Pancreas (tissue), 10 donors: ENCODE measurements around the gene MOCS3. TPM values are rescaled to one million over a fixed set of nuclear protein-coding genes. Genes with fewer than 3 reads are reported as not detected.

Source experiments
- ATAC-seq, 4 donors: fragments of 200-7000 bp; cut with Tn5 transposase; one replicate each; pipeline versions ENCODE4 v1.8.0 to v1.9.1; 2020; ENCODE audit warnings: mild to moderate bottlenecking in 4 of 4, moderate library complexity in 4 of 4
- DNase-seq, 6 donors: peaks; one replicate each; pipeline ENCODE4 v3.0.0-alpha.2; 2020
- FAIRE-seq: peaks from 2 replicates; lab custom pipeline; 2012; peaks lifted over from hg19 to GRCh38; lab: Jason Lieb, UNC
- H3K27ac ChIP-seq, 4 donors: fragments of 200-600 bp; sonication (generic); 1 replicate in 3 of 4; 2 replicates in 1 of 4; pipeline versions ENCODE4 v1.5.0 to v1.8.0; 2020
- H3K27me3 ChIP-seq, 4 donors: fragments of 200-600 bp; one replicate each; pipeline ENCODE4 v1.8.0; 2021
- H3K36me3 ChIP-seq, 3 donors: fragments of 200-600 bp; sonication (generic) in 1 of 3; one replicate each; pipeline versions ENCODE4 v1.5.0 to v1.8.0; 2020 to 2021
- H3K4me1 ChIP-seq, 3 donors: fragments of 200-600 bp; one replicate each; pipeline ENCODE4 v1.8.0; 2021
- H3K4me3 ChIP-seq, 4 donors: fragments of 200-600 bp; sonication (generic) in 2 of 4; one replicate each; pipeline versions ENCODE4 v1.5.0 to v1.8.0; 2020 to 2021
- H3K9me3 ChIP-seq, 4 donors: fragments of 200-600 bp; one replicate each; pipeline ENCODE4 v1.8.0; 2021
- WGBS, 2 donors: extraction: QIAGEN DNeasy Blood & Tissue Kit; methylation state at CpG; one replicate each; pipeline ENCODE4 v1.1.7; 2013; 5-methylcytosine and 5-hydroxymethylcytosine counted together
- intact Hi-C, 3 donors: fragments of 100-400 bp; cut with DNase I; formaldehyde crosslinking; loops; one replicate each; pipeline versions ENCODE4 v1.11.1 to v1.14.2; 2022
- polyA plus RNA-seq, 2 donors: library from polyadenylated mRNA; stranded (reverse); fragments of 200-250 nt; gene quantifications; one replicate each; pipeline ENCODE4 v1.2.3, GENCODE V29; 2013
- total RNA-seq, 6 donors: library from RNA; stranded (reverse); fragmentation: NEBNext Ultra II Directional in 4 of 6; extraction: Animal tissue kit (Norgen Biotek cat#: 25700) in 4 of 6; gene quantifications; one replicate each; pipeline versions ENCODE4 v1.2.1 to v1.2.4, GENCODE V29; 2021 to 2023
- TF ChIP-seq, protein P1 (sequence below), 4 donors: fragments of 200-600 bp; sonication (generic) in 3 of 4; IDR thresholded peaks; one replicate each; pipeline versions ENCODE4 v1.5.0 to v1.8.0; 2021; ENCODE audit warnings: antibody characterized with exemption in 4 of 4
- donor health status: healthy with polysubstance abuse.
- donor health status: DM: no; HTN: no; CAD: no; lungs with moderate emphysema.
- donor health status: DM: no; HTN: no; CAD: no.
- donor health status: control.
- donor health status: control.
- donor health status: Bipolar disorder and iron deficiency.
- donor health status: DM: yes; HTN: yes; CAD: no.
- donor health status: DM: no; HTN: no; CAD: no.
- donor health status: DM: no; HTN: no; CAD: no.
- donor health status: DM: yes; HTN: yes; CAD: no.

Gene MOCS3
- total and polyA plus RNA-seq, 8 donors = 0.72 to 2.3 (median 1.8) TPM

DNA sequence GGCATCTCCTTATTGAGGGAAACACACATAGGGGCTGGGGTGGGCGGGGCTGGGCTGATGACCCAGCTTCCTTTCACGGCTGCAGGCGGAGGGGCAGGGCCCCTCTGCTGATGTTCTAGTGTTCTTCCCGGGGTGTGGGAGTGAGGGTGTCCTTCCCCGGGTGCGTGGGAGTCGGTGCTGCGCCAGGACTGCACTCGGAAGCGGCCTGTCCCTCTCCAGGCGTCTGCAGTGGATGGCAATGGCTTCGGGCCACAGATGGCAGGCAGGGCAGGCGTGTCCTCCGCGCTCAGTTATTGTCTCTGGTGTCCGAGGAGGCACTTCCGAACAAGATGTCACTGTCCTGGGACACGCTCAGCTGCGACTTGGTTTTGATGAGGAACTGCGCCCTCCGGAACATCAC, 45.1 kb downstream of the MOCS3 start:
- H3K9me3 ChIP-seq = no peaks in the 10 kb centered on the region
- FAIRE-seq = no peak
- WGBS, 2 donors = 64 to 79% methylated on average over 21 of the region's 21 CpGs
- no peak for ATAC-seq
- no peaks in the 10 kb centered on the region for H3K36me3 ChIP-seq
- DNase-seq = no peak
- H3K27ac ChIP-seq = no peak overlapping the region
- no peaks in the 10 kb centered on the region for H3K27me3 ChIP-seq
- TF ChIP-seq, protein P1, sequence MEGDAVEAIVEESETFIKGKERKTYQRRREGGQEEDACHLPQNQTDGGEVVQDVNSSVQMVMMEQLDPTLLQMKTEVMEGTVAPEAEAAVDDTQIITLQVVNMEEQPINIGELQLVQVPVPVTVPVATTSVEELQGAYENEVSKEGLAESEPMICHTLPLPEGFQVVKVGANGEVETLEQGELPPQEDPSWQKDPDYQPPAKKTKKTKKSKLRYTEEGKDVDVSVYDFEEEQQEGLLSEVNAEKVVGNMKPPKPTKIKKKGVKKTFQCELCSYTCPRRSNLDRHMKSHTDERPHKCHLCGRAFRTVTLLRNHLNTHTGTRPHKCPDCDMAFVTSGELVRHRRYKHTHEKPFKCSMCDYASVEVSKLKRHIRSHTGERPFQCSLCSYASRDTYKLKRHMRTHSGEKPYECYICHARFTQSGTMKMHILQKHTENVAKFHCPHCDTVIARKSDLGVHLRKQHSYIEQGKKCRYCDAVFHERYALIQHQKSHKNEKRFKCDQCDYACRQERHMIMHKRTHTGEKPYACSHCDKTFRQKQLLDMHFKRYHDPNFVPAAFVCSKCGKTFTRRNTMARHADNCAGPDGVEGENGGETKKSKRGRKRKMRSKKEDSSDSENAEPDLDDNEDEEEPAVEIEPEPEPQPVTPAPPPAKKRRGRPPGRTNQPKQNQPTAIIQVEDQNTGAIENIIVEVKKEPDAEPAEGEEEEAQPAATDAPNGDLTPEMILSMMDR (IDR thresholded peaks at IDR 0.05) = no peak
- intact Hi-C loops = no loop called here
- no peak overlapping the region for H3K4me3 ChIP-seq
- H3K4me1 ChIP-seq = no peaks in the 10 kb centered on the region

DNA sequence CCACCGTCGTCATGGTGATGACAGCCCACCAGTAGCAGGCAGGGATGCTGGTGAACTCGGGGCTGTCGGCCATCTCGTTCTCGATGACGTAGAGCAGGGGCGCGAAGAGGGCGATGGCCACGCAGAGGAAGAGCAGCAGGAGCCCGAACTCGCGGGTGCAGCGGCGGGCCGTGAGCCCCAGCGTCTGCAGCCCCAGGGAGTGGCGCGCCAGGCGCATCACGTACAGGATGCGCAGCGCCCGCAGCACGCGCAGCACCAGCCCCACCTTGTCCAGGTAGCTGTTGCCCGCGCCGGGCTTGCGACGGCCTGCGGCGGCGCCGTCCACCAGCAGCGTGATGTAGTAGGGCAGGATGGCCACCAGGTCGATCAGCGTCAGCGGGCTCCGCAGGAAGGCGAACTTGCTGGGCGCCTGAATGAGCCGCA, 45.7 kb downstream of the MOCS3 start:
- no peak for DNase-seq
- 82 to 93% methylated on average over 42 to 44 of the region's 44 CpGs for WGBS, 2 donors

DNA sequence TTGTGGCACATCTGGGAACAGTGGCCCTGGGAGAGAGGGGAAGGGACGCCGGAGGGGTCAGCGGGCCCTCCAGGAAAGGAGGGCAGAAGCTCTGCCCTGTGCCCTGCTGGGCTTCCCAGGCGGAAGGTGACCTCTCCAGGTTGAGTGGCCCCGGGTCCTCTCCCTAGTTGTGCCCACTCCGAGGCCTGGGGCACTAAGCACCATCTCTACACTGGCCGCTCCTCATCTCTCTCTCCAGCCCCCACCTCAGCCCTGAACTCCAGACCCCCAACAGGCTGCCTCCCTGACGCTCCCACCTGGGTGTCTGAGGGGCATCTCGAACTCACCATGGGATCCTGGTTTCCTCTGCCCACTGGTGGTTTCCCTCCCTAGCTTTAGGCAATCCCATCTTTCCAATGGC, 46.2 kb downstream of the MOCS3 start:
- FAIRE-seq = no peak
- H3K36me3 ChIP-seq = no peaks in the 10 kb centered on the region
- TF ChIP-seq, protein P1 (IDR thresholded peaks at IDR 0.05) = no peak
- no peaks in the 10 kb centered on the region for H3K4me1 ChIP-seq
- no peaks in the 10 kb centered on the region for H3K27me3 ChIP-seq
- no peak for ATAC-seq
- H3K9me3 ChIP-seq = no peaks in the 10 kb centered on the region
- DNase-seq = no peak
- intact Hi-C loops = no loop called here
- WGBS, 2 donors = 68 to 74% methylated on average over 7 to 9 of the region's 9 CpGs
- H3K27ac ChIP-seq = no peak overlapping the region
- no peak overlapping the region for H3K4me3 ChIP-seq

More for the DNA sequence above, 45.7 kb downstream of the MOCS3 start:
- intact Hi-C loops = no loop called here
- H3K4me1 ChIP-seq = no peaks in the 10 kb centered on the region
- H3K27me3 ChIP-seq = no peaks in the 10 kb centered on the region
- TF ChIP-seq, protein P1 (IDR thresholded peaks at IDR 0.05) = no peak
- H3K9me3 ChIP-seq = no peaks in the 10 kb centered on the region
- no peak for ATAC-seq
- H3K27ac ChIP-seq = no peak overlapping the region
- no peak for FAIRE-seq
- H3K36me3 ChIP-seq = no peaks in the 10 kb centered on the region
- H3K4me3 ChIP-seq = no peak overlapping the region

DNA sequence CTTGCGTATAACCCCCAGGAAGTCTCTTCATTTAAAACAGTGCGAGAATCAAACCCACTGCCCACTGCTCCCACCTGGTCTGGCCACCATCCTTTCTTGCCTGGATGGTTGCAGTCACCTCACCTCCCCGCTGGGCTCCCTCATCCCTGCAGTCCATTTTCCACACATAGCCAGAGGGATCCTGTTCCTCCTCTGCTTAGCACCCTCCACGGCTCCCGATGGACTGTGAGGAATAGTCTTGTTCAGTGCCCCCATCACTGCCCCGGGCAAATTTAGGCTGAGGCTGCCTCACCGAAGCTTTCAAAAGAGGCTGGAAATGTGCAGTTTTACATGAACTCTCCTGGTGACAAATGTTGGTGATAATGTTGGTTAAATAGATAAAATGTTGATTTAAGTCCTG, 46.6 kb downstream of the MOCS3 start:
- Histone ChIP-seq H3K27ac (no peak overlapping the region), H3K27me3 (no peaks in the 10 kb centered on the region), H3K4me3 (no peak overlapping the region), H3K36me3 (no peaks in the 10 kb centered on the region), H3K9me3 (no peaks in the 10 kb centered on the region), H3K4me1 (no peaks in the 10 kb centered on the region)
- 72 to 82% methylated on average over 7 of the region's 7 CpGs for WGBS, 2 donors
- FAIRE-seq (no peak), DNase-seq (no peak), ATAC-seq (no peak)
- TF ChIP-seq, protein P1 (IDR thresholded peaks at IDR 0.05) = no peak
- intact Hi-C loops = no loop called here

DNA sequence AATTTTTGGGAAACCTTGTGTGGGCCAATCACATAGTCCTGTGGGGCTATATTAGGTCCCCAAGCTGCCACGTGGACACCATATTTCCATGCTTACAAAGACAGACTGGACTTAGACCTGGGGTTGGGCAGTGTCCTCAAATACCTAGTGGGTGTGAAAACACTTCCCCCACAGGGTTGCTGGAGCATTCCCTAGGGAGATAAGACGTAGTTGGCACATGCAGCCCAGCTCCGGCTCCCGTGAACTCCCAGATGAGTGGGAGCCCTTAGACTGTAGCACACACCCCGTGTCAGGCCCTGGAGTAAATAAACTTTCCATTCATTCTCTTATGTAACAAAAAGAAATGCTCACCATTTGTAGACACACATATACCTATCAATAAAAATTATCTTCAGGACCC, 50.1 kb downstream of the MOCS3 start:
- no peak for DNase-seq
- H3K9me3 ChIP-seq = no peaks in the 10 kb centered on the region
- H3K27me3 ChIP-seq = no peaks in the 10 kb centered on the region
- intact Hi-C loops = no loop called here
- 38 to 46% methylated on average over 5 of the region's 5 CpGs for WGBS, 2 donors
- no peaks in the 10 kb centered on the region for H3K36me3 ChIP-seq
- TF ChIP-seq, protein P1 (IDR thresholded peaks at IDR 0.05) = no peak
- FAIRE-seq = no peak
- ATAC-seq = no peak
- no peak overlapping the region for H3K4me3 ChIP-seq
- no peak overlapping the region for H3K27ac ChIP-seq
- no peaks in the 10 kb centered on the region for H3K4me1 ChIP-seq
